MG63 (cell line): ENCODE measurements around the gene SDK1. TPM values are rescaled to one million over a fixed set of nuclear protein-coding genes. Genes with fewer than 3 reads are reported as not detected.
"Not testable (repeated sequence)": the region's sequence is repeated elsewhere in the genome, so short reads cannot be mapped to it uniquely, and the experiment has no call there.

Experiments used
- DNase-seq: peaks from one replicate; pipeline ENCODE4 v3.0.0-alpha.2; 2020
- H3K27me3 ChIP-seq: fragments of 250-450 bp; sonication (Bioruptor Pico); 2 replicates; pipeline ENCODE4 v1.5.1; 2020; ENCODE audit warnings: mild to moderate bottlenecking, moderate library complexity
- H3K36me3 ChIP-seq: fragments of 250-450 bp; sonication (Bioruptor Pico); 2 replicates; pipeline ENCODE4 v1.5.1; 2020; ENCODE audit warnings: mild to moderate bottlenecking, moderate library complexity
- H3K4me3 ChIP-seq: fragments of 250-450 bp; sonication (Bioruptor Pico); 2 replicates; pipeline ENCODE4 v1.5.1; 2020; ENCODE audit warnings: mild to moderate bottlenecking, moderate library complexity
- H3K9me3 ChIP-seq: fragments of 250-450 bp; sonication (Bioruptor Pico); 2 replicates; pipeline ENCODE4 v1.5.1; 2020; ENCODE audit warnings: mild to moderate bottlenecking, moderate library complexity
- total RNA-seq: library from RNA; depleted of rRNA; stranded (reverse); fragments of >200 nt; shearing (Covaris generic); gene quantifications from 2 replicates; pipeline ENCODE4 v1.2.3, GENCODE V29; 2014; ENCODE audit warnings: low replicate concordance

SDK1 gene
- total RNA-seq, 1 experiment from 2014 or later: 1.1 TPM

DNA sequence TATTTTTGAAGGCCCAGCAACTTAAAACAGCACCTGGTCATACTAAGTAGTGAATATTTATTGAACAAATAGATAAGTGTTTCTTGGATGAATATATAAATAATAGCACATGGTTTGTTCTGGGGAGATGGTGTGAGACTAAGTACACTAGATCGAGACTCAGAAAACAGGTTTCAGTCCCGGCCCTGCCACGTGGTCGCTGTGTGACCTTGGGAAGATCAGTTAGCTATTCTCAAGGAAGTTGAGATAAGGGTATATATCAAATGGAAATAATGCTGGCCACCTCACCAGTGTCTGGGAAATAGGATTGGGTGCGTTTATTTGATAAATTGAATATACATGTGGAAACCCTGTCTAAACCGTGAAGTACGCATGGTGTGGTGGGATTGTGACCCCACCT, 354.6 kb downstream of the SDK1 start:
- Histone ChIP-seq H3K36me3 (no peaks in the 10 kb centered on the region), H3K27me3 (no peaks in the 10 kb centered on the region), H3K4me3 (no peak overlapping the region), H3K9me3 (no peaks in the 10 kb centered on the region)
- DNase-seq: no peak

DNA sequence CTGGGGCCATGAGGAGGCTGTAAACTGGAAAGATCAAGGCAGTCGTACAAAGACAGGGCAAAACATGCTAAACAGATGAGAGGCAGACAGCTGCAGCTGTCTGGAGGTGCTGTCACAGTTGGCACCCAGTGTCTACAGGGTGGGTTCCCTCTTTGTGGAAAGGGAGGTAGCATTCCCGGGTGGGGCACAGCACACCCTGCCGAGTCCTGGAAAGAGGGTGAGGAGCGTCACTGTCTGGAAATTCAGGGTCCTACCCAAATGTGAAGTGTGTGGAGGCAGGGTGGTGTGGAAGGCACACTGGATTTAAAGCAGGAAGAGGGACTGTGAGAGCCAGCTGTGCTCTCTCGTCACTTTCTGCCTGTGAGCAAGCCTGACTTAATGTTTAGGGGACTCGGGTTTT, 356.2 kb downstream of the SDK1 start:
- H3K9me3 ChIP-seq: no peaks in the 10 kb centered on the region
- DNase-seq: no peak
- H3K27me3 ChIP-seq: no peaks in the 10 kb centered on the region; the same call in 1 of the 2 replicates
- H3K36me3 ChIP-seq: no peaks in the 10 kb centered on the region
- H3K4me3 ChIP-seq: no peak overlapping the region

DNA sequence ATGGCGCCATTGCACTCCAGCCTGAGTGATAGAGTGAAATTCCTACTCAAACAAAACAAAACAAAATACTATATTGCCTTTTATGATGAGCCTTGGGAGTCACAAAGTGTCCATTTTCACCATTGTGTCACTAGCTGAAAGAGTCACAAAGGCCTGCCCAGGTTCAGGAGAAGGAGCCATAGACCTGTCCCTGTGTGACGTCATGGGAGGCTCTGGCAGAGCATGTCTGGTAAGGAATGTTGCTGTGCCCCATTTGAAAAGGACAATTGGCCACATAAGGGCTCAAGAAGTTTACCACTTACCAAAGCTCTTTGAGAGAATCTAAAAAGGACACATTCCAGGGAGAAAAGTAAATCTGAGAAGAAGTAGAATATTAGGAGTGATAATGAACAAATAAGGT, 367.7 kb downstream of the SDK1 start:
- Histone ChIP-seq H3K36me3 (no peaks in the 10 kb centered on the region), H3K9me3 (no peaks in the 10 kb centered on the region), H3K4me3 (no peak overlapping the region), H3K27me3 (no peaks in the 10 kb centered on the region)
- no peak for DNase-seq

DNA sequence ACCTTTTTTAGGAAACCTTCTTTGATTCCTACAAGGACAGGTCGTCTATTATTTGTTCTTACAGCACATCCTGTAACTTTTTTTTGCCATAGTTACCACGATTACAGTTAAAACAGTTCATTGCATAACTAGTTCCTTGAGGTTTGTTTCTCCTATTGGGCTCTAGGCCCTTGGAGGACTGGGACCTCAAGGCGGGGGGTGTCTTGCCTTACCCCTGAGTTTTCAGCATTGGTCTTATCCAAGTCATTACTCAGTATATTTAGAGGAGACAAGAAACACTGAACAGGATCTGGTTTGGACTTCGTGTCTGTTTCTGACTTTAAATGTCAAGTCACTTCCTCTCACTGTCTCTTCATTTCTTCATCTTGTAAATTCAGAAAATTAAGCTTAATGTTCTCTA, 369.8 kb downstream of the SDK1 start:
- Histone ChIP-seq H3K36me3 (no peaks in the 10 kb centered on the region), H3K4me3 (no peak overlapping the region), H3K9me3 (no peaks in the 10 kb centered on the region), H3K27me3 (no peaks in the 10 kb centered on the region)
- no peak for DNase-seq

DNA sequence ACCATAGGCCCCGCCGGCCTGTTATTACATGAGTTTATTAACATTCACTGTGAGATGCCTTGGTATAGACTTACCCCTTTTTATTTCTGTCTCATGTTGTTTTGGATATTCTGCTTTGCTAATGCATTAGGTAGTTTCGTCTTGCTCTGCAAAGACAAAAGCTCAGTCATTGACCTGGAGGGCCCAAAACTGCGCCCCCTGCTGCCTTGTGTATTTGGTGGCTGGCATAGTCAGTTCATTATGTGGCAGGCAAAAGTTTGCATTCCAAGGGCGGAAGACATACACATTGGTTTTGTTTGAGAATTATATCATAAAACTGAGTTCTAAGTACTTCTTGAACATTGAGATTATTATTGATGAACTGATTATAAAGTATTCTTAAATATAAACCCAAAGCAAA, 372.5 kb downstream of the SDK1 start:
- peak; percentile 8 for DNase-seq
- no peaks in the 10 kb centered on the region for H3K36me3 ChIP-seq
- H3K4me3 ChIP-seq: no peak overlapping the region
- no peaks in the 10 kb centered on the region for H3K27me3 ChIP-seq
- H3K9me3 ChIP-seq: no peaks in the 10 kb centered on the region

DNA sequence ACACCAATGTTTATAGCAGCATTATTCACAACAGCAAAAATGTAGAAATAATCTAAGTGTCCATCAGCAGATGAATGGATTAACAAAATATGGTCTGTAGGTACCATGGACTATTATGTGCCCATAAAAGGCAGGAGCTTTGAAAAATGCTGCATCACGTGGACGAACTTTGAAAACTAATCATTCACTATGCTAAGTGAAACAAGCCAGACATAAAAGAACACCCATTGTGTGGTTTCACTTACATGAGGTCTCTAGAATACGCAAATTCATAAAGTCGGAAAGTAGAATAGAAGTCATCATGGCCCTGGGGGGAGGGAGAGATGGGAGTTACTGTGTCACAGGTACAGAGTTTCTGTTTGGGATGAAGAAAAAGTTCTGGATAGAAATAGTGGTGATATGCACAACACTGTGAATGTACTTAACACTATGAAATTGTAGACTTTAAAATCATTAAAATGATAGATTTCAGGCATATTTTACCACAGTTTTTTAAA, 377.3 kb downstream of the SDK1 start:
- DNase-seq: no peak
- Histone ChIP-seq H3K4me3 (no peak overlapping the region), H3K9me3 (no peaks in the 10 kb centered on the region), H3K36me3 (no peaks in the 10 kb centered on the region), H3K27me3 (no peaks in the 10 kb centered on the region)

DNA sequence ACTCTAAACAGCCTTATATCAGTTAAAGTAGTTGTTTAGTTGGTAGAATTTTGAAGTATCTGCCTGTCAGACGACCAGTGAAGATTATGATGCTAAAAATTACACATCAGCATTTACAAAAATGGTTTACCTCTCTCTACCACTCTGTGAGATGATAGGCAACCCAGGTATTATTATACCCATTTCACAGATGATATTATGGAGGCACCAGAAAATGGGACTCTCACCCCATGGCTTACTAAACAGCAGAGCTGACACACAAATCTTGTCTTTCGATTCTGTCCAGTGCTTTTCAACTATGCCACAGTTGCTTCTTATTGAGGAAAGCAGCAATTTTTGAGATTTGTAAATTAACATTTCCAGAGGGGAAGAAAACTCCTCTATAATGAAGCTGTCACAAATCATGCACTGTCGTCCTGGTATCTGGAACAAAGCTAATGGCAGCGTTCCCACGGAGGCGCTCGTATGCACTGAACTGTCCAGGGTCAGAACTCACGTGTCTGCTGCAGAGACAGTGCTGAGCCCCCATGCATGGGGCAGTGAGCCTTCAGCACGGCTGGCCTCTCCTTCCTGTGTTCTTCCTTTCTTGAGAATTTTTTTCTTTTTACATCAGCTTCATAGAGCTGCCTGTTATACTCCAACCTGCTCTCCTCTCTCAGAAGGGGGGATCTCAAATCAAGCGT, 381.1 kb downstream of the SDK1 start:
- Histone ChIP-seq H3K4me3 (no peak overlapping the region), H3K9me3 (no peaks in the 10 kb centered on the region), H3K27me3 (no peaks in the 10 kb centered on the region), H3K36me3 (no peaks in the 10 kb centered on the region)
- no peak for DNase-seq

DNA sequence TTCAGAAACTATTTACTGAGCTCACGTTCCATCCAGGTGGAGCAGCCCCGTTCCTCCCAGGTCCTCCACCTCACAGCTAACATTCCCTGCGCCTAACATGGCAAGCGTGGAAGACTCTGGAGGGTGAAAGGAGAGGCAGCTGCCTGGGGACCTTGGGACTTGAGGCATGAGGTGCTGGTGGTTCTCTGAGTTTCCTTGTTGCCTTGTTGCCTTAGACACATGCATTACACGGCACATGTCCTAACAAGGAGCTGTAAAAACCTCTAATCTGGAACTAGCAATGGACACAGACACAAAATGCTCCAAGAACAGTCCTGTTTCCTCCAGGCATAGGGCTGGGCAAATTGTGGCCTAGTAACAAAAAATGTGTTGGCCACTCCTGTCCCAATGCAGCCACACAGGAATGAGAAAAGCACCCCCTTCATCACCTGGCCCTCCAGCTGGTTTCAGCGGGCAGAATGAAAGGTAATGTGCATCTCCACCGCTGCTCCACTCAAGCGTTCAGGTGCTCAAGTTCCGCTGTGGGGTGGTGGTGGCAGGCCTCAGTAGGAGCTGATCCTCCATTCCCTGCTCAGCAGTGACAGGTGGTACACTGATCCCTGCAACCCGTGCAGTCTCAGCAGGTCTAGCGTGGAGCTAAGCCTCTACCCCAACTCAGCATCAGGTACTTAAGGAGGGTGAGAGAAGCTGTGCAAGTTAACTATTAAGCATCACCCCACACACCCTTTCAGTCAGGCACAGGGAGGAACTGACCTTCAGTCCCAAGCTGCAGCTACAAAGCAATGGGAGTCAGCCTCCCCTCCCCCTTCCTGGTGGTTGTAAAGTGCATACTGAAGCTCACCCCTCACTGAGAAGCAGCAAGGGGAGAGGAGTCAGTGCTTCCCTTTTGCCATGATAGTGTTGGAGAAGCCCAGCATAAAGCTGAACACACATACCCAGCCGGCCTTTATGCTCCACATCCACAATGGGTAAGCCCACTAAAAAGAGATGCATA, 382.8 kb downstream of the SDK1 start:
- Histone ChIP-seq H3K36me3 (no peaks in the 10 kb centered on the region), H3K9me3 (no peaks in the 10 kb centered on the region), H3K4me3 (no peak overlapping the region), H3K27me3 (no peaks in the 10 kb centered on the region)
- DNase-seq: no peak

DNA sequence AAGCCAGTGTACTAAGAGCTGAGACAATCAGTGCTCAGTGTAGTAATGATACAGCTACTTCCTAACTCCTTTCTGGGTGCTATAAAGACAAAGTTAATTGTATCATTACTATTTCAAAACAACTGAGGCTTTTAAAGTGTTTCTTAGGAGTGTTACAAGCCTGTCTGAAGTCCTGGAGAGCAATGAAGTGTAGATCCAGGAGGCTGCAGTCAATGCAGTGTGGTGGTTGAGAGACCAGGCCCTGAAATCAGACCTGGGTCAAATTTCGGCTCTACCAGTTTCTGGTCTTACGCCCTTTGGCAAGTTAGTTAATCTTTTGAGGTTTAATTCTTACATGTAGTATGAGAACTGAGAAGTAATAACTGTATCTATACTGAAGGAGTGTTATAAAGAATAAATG, 387.0 kb downstream of the SDK1 start:
- Histone ChIP-seq H3K27me3 (no peaks in the 10 kb centered on the region), H3K9me3 (no peaks in the 10 kb centered on the region), H3K36me3 (no peaks in the 10 kb centered on the region), H3K4me3 (no peak overlapping the region)
- DNase-seq: no peak

DNA sequence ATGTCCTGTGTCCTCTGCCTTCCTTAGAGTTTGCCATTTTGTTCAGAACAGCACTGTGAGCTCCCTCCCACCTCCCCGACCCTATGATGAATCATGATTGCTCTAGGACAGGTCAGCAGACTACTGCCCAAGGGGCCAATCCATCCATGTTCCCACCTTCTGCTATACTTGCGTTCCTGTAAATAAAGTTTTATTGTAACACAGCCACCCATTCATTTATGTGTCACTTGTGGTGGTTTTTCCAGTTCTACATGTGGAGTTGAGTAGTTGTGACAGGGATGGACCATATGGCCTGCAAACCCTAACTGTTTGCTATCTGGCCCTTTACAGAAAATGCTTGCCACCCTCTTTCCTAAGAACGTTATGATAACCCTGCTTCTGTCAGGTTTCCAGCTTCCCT, 387.8 kb downstream of the SDK1 start:
- no peak for DNase-seq
- H3K9me3 ChIP-seq: no peaks in the 10 kb centered on the region
- no peaks in the 10 kb centered on the region for H3K36me3 ChIP-seq
- H3K27me3 ChIP-seq: no peaks in the 10 kb centered on the region
- H3K4me3 ChIP-seq: no peak overlapping the region

DNA sequence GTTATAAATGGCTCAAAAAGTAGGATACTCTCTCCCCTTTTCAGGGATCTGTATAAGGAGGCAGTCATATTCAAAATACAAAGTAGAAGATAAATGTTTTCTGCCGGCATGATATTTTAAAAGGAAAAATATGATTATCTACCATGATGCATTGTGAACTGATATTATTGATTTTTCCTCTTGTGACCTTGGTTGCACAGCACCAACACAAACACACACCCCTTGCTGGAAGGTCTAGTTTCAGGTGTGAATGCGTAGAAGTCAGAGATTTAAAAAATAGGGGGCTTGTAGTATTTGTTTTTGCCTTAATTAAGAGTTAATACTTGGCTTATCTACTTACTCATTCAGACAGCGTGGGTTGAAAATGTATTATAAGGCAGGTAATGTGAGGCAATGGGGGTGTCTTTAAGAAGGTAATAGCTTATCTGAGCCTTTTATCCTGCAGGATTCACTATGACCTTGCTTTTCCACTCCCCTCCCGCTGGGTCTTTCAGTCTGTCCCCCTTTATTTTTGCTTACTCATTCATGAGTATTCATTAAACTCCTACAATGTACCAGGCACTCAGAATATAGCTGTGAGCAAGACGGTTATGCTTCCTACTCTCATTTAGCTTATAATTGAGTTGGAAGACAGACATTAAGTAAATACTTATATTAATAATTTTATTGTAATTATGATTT, 390.6 kb downstream of the SDK1 start:
- H3K4me3 ChIP-seq: no peak overlapping the region
- no peak for DNase-seq
- no peaks in the 10 kb centered on the region for H3K36me3 ChIP-seq

DNA sequence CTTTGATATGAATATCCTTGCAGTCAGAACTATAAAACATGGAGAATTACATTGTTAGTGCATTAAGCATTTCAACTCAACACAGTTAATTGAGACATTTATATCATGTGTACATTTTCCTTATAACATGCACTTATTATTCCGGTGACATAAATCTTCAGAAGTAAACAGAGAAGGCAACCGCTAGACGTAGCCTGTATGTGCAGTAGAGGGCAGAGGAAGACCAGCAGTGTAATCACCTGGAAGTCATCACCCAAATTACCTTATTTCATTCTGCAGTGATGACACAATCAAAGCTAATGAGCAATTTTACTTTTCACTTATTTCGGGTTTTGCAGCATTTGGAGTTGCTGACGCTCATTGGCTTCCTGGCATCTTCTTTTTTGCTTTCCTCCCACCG, 394.6 kb downstream of the SDK1 start:
- H3K36me3 ChIP-seq: no peaks in the 10 kb centered on the region
- H3K4me3 ChIP-seq: no peak overlapping the region
- H3K9me3 ChIP-seq: no peaks in the 10 kb centered on the region
- H3K27me3 ChIP-seq: no peaks in the 10 kb centered on the region
- no peak for DNase-seq

More for the DNA sequence above, 390.6 kb downstream of the SDK1 start:
- Histone ChIP-seq H3K9me3 (no peaks in the 10 kb centered on the region), H3K27me3 (no peaks in the 10 kb centered on the region)

DNA sequence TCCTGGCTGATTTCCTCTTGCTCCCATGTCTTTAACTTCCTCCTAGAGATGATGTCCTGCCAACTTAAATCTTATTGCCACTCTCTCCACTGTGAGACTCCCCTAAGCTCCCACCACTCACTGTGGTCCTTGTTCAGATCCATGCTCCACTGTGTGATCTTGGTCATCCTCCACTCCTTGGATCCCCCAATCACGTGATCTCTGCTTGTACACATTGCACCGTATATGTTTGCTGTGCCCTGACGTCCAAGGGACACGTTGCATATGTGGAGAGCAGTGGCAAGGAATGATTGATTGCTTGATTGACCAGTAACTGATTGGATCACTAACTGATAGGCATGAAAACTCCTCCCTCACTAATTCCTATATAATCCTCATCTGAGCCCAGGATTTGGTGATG, 395.1 kb downstream of the SDK1 start:
- H3K4me3 ChIP-seq: no peak overlapping the region
- no peaks in the 10 kb centered on the region for H3K36me3 ChIP-seq
- H3K9me3 ChIP-seq: no peaks in the 10 kb centered on the region
- no peak for DNase-seq
- no peaks in the 10 kb centered on the region for H3K27me3 ChIP-seq

DNA sequence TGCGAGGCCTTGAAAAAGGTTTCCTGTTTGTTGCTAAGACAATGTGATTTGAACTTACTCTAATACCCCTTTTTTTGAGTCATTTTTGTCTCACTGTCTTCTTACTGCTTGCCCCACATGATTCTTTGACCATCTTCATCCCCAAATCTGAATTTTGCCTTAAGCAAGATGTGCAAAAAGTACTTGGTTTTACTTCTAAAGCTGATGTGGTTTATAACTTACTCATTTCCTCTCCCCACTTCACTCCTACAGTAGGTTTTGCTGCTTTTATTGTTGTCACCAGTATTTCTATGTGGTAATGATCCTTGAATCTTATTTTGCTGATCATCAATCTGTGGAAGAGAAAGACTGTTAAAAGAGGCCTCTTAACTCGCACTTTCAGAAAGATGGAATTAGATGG, 396.4 kb downstream of the SDK1 start:
- no peaks in the 10 kb centered on the region for H3K36me3 ChIP-seq
- H3K4me3 ChIP-seq: no peak overlapping the region
- H3K9me3 ChIP-seq: no peaks in the 10 kb centered on the region
- no peaks in the 10 kb centered on the region for H3K27me3 ChIP-seq
- no peak for DNase-seq

DNA sequence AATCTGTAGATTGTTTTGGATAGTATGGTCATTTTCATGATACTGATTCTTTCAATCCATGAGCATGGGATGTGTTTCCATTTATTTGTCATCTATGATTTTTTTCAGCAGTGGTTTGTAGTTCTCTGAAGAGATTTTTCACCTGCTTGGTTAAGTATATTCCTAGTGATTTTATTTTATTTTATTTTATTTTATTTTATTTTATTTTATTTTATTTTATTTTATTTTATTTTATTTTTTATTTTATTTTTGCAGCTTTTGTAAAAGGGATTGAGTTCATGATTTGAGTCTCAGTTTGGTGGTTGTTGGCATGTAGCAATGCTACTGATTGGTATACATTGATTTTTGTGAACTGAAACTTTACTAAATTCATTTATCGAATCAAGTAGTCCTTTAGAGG, 404.2 kb downstream of the SDK1 start:
- H3K36me3 ChIP-seq: no peaks in the 10 kb centered on the region
- DNase-seq: no peak
- no peaks in the 10 kb centered on the region for H3K9me3 ChIP-seq
- H3K27me3 ChIP-seq: no peaks in the 10 kb centered on the region
- no peak overlapping the region for H3K4me3 ChIP-seq

DNA sequence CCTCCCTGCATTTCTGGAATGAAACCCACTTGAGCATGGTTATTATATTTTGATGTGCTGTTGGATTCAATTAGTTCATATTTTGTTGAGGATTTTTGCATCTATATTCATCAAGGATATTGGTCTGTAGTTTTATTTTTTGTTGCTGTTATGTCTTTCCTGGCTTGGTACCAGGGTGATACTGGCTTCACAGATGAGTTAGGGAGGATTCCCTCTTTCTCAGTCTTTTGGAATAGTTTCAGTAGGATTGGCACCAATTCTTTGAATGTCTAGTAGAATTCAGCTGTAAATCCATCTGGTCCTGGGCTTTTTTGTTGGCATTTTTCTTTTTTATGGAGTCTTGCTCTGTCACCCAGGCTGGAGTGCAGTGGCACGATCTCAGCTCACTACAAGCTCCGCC, 405.0 kb downstream of the SDK1 start:
- not testable (repeated sequence) for H3K9me3 ChIP-seq, H3K27me3 ChIP-seq, H3K4me3 ChIP-seq, DNase-seq, H3K36me3 ChIP-seq

DNA sequence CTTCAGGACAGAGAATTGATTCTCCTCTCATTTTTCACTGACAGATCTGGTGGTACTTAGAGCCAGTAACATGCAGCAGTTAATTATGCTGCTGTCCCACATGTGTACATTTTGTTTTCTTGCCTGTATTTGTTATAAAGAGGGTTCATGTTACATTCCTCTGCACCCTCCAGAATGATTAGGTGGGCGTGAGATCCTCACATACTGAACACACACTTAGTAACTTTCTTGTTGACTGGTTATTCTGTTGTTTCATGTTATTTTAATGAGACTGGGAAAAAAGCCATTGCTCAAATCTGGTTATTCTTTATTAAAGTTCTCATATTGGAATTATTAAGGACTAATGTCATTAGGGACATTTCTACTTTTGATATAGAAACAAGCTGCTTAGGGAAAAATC, 409.1 kb downstream of the SDK1 start:
- no peaks in the 10 kb centered on the region for H3K36me3 ChIP-seq
- DNase-seq: no peak
- H3K9me3 ChIP-seq: no peaks in the 10 kb centered on the region
- H3K27me3 ChIP-seq: no peaks in the 10 kb centered on the region
- H3K4me3 ChIP-seq: no peak overlapping the region
